Sigmoid colon (tissue), 4 donors: ENCODE measurements around the gene GZF1.

ENCODE experiments used
- CTCF ChIP-seq, 4 experiments: fragments of 450-650 bp in 3 of 4; fragments of 200-600 bp in 1 of 4; IDR thresholded peaks; one replicate each; pipeline ENCODE4 v1.5.1; 2016 to 2019; ENCODE audit warnings: antibody characterized with exemption in 4 of 4, mild to moderate bottlenecking in 3 of 4, moderate library complexity in 2 of 4
- EP300 ChIP-seq, 4 donors: sonication (generic); formaldehyde crosslinking; IDR thresholded peaks; one replicate each; pipeline ENCODE4 v1.6.1; 2017; ENCODE audit warnings: antibody characterized with exemption in 4 of 4
- POLR2A ChIP-seq, 2 donors: fragments of 450-650 bp; IDR thresholded peaks; one replicate each; pipeline ENCODE4 v1.6.1; 2016; ENCODE audit warnings: antibody characterized with exemption in 2 of 2, mild to moderate bottlenecking in 2 of 2, moderate library complexity in 2 of 2
- POLR2AphosphoS5 ChIP-seq, 4 donors: sonication (generic); formaldehyde crosslinking; IDR thresholded peaks; one replicate each; pipeline ENCODE4 v1.6.1; 2017; ENCODE audit warnings: antibody characterized with exemption in 4 of 4

DNA sequence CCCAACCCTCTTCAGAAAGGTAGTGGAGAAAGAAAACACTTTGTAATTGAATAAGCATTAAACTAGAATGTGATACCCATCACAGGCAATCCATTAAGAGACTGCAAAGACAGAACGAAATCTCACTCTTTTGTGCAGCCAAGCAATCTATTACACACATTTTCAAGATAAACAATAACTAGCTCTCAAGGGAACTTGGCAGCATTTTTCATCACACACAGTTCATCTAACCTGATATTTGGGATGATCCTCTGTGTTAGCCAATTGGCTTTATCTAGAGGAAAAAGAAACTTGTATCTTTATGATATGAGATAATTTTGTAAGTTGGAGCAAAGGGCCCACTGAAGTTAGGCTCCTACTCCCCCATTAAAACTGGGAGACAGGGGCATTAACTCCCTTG, 1.5 kb upstream of the GZF1 start:
- TF ChIP-seq CTCF (IDR thresholded peaks at IDR 0.05) = no peak
- no peak for TF ChIP-seq POLR2A (IDR thresholded peaks at IDR 0.05)
- TF ChIP-seq POLR2AphosphoS5 (IDR thresholded peaks at IDR 0.05) = no peak
- TF ChIP-seq EP300 (IDR thresholded peaks at IDR 0.05) = no peak
